ENCODE results near the gene YIF1A. TPM values are rescaled to one million over a fixed set of nuclear protein-coding genes. Genes with fewer than 3 reads are reported as not detected.

Gene YIF1A
- polyA plus RNA-seq, 1 experiment, result 228 TPM

GRCh38 chr11:66239998-66240780, 48.8 kb downstream of the YIF1A start:
- H3K27me3 ChIP-seq (ENCODE audit: control insufficient read depth, insufficient read depth, low read length), result no peaks in the 10 kb centered on the region
- no peak for TF ChIP-seq CTCF (IDR thresholded peaks at IDR 0.05; ENCODE audit: insufficient read depth, low read depth, low read length)
- DNase-seq (ENCODE audit: low read depth), result no peak
- H3K4me3 ChIP-seq (ENCODE audit: low read depth, low read length), result no peak overlapping the region
- peaks cover 27% of the 10 kb centered on the region for H3K36me3 ChIP-seq (ENCODE audit: control insufficient read depth, insufficient read depth, low read length)
- CTCF ChIA-PET, result interaction anchor here (2.8 kb wide), 1 partner anchor 18 kb away, joined by 12 read pairs; no protein-coding TSS in a partner anchor
- POLR2A ChIA-PET, result no interaction called here

- Histone ChIP-seq H3K36me3 (ENCODE audit: control insufficient read depth, insufficient read depth, low read length) (peaks cover 29% of the 10 kb centered on the region), H3K4me3 (ENCODE audit: low read depth, low read length) (no peak overlapping the region), H3K27me3 (ENCODE audit: control insufficient read depth, insufficient read depth, low read length) (no peaks in the 10 kb centered on the region)
- DNase-seq (ENCODE audit: low read depth), result no peak
- CTCF ChIA-PET, result no interaction called here
- no peak for TF ChIP-seq CTCF (IDR thresholded peaks at IDR 0.05; ENCODE audit: insufficient read depth, low read depth, low read length)
- POLR2A ChIA-PET, result no interaction called here
These were observed 49.4 kb downstream of the YIF1A start for GRCh38 chr11:66239511-66239910.

GRCh38 chr11:66238786-66239413, 50.0 kb downstream of the YIF1A start:
- ChIA-PET CTCF (interaction anchor here (0.8 to 1.2 kb wide), 2 partner anchors 11 to 16 kb away, joined by 3 read pairs; no protein-coding TSS in a partner anchor), POLR2A (no interaction called here)
- TF ChIP-seq CTCF (IDR thresholded peaks at IDR 0.05; ENCODE audit: insufficient read depth, low read depth, low read length), result no peak
- Histone ChIP-seq H3K36me3 (ENCODE audit: control insufficient read depth, insufficient read depth, low read length) (peaks cover 31% of the 10 kb centered on the region), H3K4me3 (ENCODE audit: low read depth, low read length) (no peak overlapping the region), H3K27me3 (ENCODE audit: control insufficient read depth, insufficient read depth, low read length) (no peaks in the 10 kb centered on the region)
- no peak for DNase-seq (ENCODE audit: low read depth)

GRCh38 chr11:66237867-66238266, 51.1 kb downstream of the YIF1A start:
- no peak overlapping the region for H3K4me3 ChIP-seq (ENCODE audit: low read depth, low read length)
- no peak for DNase-seq (ENCODE audit: low read depth)
- ChIA-PET POLR2A (no interaction called here), CTCF (interaction anchor here (1.2 to 4.1 kb wide), 3 partner anchors 9 to 16 kb away, joined by 3 to 14 read pairs (median 14); no protein-coding TSS in a partner anchor)
- no peaks in the 10 kb centered on the region for H3K27me3 ChIP-seq (ENCODE audit: control insufficient read depth, insufficient read depth, low read length)
- TF ChIP-seq CTCF (IDR thresholded peaks at IDR 0.05; ENCODE audit: insufficient read depth, low read depth, low read length), result no peak
- H3K36me3 ChIP-seq (ENCODE audit: control insufficient read depth, insufficient read depth, low read length), result peaks cover 39% of the 10 kb centered on the region

- ChIA-PET CTCF (interaction anchor here (1.8 to 4.1 kb wide), 3 partner anchors 9 to 13 kb away, joined by 4 to 29 read pairs (median 14); no protein-coding TSS in a partner anchor), POLR2A (no interaction called here)
- Histone ChIP-seq H3K27me3 (ENCODE audit: control insufficient read depth, insufficient read depth, low read length) (no peaks in the 10 kb centered on the region), H3K36me3 (ENCODE audit: control insufficient read depth, insufficient read depth, low read length) (peaks cover 49% of the 10 kb centered on the region), H3K4me3 (ENCODE audit: low read depth, low read length) (no peak overlapping the region)
- no peak for TF ChIP-seq CTCF (IDR thresholded peaks at IDR 0.05; ENCODE audit: insufficient read depth, low read depth, low read length)
- no peak for DNase-seq (ENCODE audit: low read depth)
These were observed 53.8 kb downstream of the YIF1A start for GRCh38 chr11:66235141-66235540.
